GM12801 (cell line): Measurements from ENCODE around the gene BAHCC1.

Source experiments
- TF ChIP-seq, protein P1 (sequence below): IDR thresholded peaks from one replicate; pipeline ENCODE4 v1.5.1; 2011; ENCODE audit warnings: control low read depth; ENCODE audit not compliant: insufficient read length; ENCODE audit errors: extremely low read depth

BAHCC1 gene

GRCh38 chr17:81493198-81494038 is 98.2 kb downstream of the BAHCC1 start:
- TF ChIP-seq, protein P1, sequence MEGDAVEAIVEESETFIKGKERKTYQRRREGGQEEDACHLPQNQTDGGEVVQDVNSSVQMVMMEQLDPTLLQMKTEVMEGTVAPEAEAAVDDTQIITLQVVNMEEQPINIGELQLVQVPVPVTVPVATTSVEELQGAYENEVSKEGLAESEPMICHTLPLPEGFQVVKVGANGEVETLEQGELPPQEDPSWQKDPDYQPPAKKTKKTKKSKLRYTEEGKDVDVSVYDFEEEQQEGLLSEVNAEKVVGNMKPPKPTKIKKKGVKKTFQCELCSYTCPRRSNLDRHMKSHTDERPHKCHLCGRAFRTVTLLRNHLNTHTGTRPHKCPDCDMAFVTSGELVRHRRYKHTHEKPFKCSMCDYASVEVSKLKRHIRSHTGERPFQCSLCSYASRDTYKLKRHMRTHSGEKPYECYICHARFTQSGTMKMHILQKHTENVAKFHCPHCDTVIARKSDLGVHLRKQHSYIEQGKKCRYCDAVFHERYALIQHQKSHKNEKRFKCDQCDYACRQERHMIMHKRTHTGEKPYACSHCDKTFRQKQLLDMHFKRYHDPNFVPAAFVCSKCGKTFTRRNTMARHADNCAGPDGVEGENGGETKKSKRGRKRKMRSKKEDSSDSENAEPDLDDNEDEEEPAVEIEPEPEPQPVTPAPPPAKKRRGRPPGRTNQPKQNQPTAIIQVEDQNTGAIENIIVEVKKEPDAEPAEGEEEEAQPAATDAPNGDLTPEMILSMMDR: no peak

DNA sequence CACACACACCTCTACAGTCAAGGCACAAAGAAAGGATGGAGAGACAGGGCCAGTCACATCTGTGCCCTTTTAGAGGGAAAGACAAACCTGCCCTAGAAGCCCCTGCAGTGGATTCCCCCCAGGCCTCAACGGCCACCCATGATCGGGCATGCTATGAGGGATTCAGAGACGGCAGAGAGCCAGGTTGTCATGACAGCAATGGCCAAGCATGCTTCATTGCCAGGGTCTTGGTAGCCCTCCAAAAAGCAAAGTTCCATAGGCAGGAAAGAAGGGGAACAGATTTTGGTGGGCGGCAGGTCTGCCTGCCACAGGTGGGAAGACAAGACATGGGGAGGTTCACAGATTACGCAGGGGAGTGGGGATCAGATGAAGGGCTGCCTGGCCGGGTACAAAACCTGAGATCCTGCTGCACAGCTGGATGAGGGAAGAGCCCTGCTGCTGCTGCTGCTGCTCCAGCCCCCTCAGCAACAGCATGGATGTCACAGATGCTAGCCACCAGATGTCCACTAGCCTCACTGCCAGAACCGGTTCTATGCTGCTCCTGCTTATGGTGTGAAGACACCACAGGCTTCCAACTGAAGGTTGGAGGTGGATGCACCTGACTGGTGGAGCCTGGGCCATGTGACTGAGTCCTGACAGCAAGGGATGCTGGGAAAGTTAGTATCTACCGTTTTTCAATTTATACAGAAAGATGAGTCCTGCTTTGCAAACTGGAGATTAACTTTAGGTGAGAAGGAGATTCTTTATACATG is 99.5 kb downstream of the BAHCC1 start:
- TF ChIP-seq, protein P1: no peak

DNA sequence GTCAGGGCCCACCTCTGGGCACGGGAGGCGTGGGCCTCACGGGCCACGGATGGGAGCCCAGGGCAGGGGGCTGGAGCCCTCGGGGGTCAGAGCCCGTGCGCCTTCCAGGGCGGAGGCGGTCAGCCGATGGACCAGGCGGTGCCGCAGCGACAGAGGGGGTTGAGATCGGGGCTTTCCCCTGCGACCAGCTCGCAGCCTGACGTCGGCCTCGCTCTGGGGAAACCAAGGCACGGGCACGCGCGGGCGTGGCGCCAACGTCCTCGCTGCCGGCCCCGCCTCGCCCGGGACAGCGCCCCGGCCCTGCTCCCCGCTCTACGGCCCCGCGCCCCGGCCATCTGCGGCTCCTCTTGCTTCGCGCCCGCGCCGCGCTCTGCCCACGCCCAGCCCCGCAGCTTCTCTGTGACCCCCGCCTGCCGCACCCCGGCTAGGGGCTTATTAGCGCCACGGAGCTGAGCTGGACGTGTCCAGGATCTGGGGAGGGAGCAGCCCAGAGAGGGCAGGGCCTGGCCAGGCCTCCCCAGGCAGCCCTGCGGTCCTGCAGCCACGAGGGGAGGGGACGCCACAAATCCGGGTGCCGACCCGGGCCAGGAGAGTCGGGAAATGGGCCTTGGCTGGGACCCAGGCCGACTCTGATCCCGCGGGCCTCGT is 103.8 kb downstream of the BAHCC1 start:
- TF ChIP-seq, protein P1: no peak

DNA sequence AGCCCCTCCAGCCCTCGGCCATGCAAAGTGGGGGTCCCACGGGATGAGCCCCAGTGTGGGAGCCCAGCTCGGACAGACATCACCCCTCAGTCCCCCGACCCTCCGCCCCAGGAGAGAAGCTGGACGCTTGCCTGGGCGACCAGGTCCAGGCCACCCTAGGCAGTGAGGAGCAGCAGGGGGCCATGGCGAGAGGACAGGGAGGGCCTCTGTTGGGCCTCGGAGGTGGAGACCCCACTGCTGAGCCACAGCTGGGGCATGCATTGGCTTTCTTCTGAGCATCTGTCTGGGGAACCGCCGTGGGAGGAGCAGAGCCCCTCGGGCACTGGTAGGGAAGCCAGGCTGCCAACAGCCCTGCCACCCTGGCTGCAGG is 104.3 kb downstream of the BAHCC1 start:
- TF ChIP-seq, protein P1: no peak

DNA sequence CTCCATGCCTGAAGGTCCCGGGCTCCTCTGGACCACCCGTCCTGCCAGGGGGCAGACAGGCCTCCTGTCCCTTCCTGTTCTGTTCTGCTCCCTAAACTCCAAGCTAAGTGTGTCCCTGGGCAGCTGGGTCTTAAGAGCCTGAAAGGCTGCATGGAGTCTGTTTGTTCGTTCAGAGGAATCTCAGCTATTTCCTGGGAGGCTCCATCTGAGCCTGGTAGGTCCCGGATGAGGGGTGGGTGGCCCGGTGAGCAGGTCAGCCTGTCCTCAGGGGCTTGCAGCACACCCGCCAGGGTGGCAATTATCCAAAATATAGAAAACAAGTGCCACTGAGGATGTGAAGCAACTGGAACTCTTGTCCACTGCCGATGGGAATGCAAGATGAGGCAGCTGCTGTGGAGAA is 104.8 kb downstream of the BAHCC1 start:
- TF ChIP-seq, protein P1: no peak

DNA sequence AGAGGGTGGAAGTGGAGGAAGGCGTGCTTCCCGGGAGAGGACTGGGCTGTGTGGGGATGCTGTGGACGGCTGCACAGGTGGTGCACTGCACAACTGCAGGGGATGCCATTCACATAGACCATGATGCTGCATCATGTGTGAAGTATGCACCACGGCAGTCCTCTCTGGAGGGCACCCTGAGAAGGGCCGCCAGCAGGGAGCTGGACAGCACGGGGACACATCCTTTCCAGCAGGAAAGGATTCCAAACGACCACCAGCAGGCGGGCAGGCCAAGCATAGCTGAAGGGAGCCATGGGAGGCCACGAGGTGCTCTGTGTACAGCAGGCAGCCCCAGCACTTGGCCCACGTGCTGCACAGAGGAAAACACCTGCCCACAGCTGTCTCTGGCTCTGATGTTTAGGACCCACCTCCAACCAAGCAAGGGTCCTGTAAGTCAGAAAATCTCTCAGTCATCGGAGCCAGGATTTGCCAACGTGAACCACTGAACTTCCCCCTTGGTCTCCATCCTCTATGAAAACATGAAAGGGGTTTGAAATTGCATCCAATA is 107.3 kb downstream of the BAHCC1 start:
- TF ChIP-seq, protein P1: no peak

- TF ChIP-seq, protein P1: no peak
Measured at GRCh38 chr17:81503619-81504018, 108.4 kb downstream of the BAHCC1 start.
